ENCODE measurements around the gene PLEKHH1.

Gene PLEKHH1

GRCh38 chr14:67577181-67577808 is 44.2 kb downstream of the PLEKHH1 start:
- no peak overlapping the region for H3K4me3 ChIP-seq (replicated peaks; ENCODE audit: insufficient read depth, low read length)
- no peak for TF ChIP-seq POLR2AphosphoS5 (IDR thresholded peaks at IDR 0.05; ENCODE audit: low read depth)
- TF ChIP-seq REST (IDR thresholded peaks at IDR 0.05; ENCODE audit: insufficient replicate concordance, low read depth) = no peak
- TF ChIP-seq GABPA (IDR thresholded peaks at IDR 0.05; ENCODE audit: low read depth) = no peak
- TF ChIP-seq CTCF (IDR thresholded peaks at IDR 0.05; ENCODE audit: insufficient read depth, low read length) = no peak
- no peak for TF ChIP-seq SPI1 (IDR thresholded peaks at IDR 0.05; ENCODE audit: borderline replicate concordance, low read depth)
- no peak overlapping the region for H3K27ac ChIP-seq (replicated peaks)
- H3K27me3 ChIP-seq (ENCODE audit: insufficient read depth, poor library complexity, severe bottlenecking) = no peaks in the 10 kb centered on the region
- no peak for DNase-seq (ENCODE audit: low read depth in 1 of 2, low spot score in 1 of 2)

- H3K4me3 ChIP-seq (replicated peaks; ENCODE audit: insufficient read depth, low read length) = no peak overlapping the region
- TF ChIP-seq POLR2AphosphoS5 (IDR thresholded peaks at IDR 0.05; ENCODE audit: low read depth) = no peak
- TF ChIP-seq SPI1 (IDR thresholded peaks at IDR 0.05; ENCODE audit: borderline replicate concordance, low read depth) = no peak
- no peak for TF ChIP-seq CTCF (IDR thresholded peaks at IDR 0.05; ENCODE audit: insufficient read depth, low read length)
- no peak for TF ChIP-seq REST (IDR thresholded peaks at IDR 0.05; ENCODE audit: insufficient replicate concordance, low read depth)
- TF ChIP-seq GABPA (IDR thresholded peaks at IDR 0.05; ENCODE audit: low read depth) = no peak
- H3K27ac ChIP-seq (replicated peaks) = no peak overlapping the region
- H3K27me3 ChIP-seq (ENCODE audit: insufficient read depth, poor library complexity, severe bottlenecking) = no peaks in the 10 kb centered on the region
- no peak for DNase-seq (ENCODE audit: low read depth in 1 of 2, low spot score in 1 of 2)
These were observed 45.0 kb downstream of the PLEKHH1 start for GRCh38 chr14:67577909-67578749.

GRCh38 chr14:67579040-67579439 is 46.0 kb downstream of the PLEKHH1 start:
- no peaks in the 10 kb centered on the region for H3K27me3 ChIP-seq (ENCODE audit: insufficient read depth, poor library complexity, severe bottlenecking)
- TF ChIP-seq CTCF (IDR thresholded peaks at IDR 0.05; ENCODE audit: insufficient read depth, low read length) (no peak), POLR2AphosphoS5 (IDR thresholded peaks at IDR 0.05; ENCODE audit: low read depth) (no peak), GABPA (IDR thresholded peaks at IDR 0.05; ENCODE audit: low read depth) (no peak), SPI1 (IDR thresholded peaks at IDR 0.05; ENCODE audit: borderline replicate concordance, low read depth) (no peak), REST (IDR thresholded peaks at IDR 0.05; ENCODE audit: insufficient replicate concordance, low read depth) (no peak)
- no peak overlapping the region for H3K27ac ChIP-seq (replicated peaks)
- no peak overlapping the region for H3K4me3 ChIP-seq (replicated peaks; ENCODE audit: insufficient read depth, low read length)
- DNase-seq (ENCODE audit: low read depth in 1 of 2, low spot score in 1 of 2) = no peak

Data from HL-60 (cell line).